GM23248 (cell line): Measurements from ENCODE around the gene TAPT1.

Experiments
- EZH2 ChIP-seq: fragments of 200-600 bp; sonication (generic); IDR thresholded peaks from 2 replicates; pipeline ENCODE4 v1.6.1; 2018; ENCODE audit warnings: antibody characterized with exemption, mild to moderate bottlenecking; ENCODE audit not compliant: insufficient read depth, poor library complexity, severe bottlenecking
- EZH2phosphoT487 ChIP-seq: fragments of 200-600 bp; sonication (generic); IDR thresholded peaks from 2 replicates; pipeline ENCODE4 v1.6.1; 2018; ENCODE audit warnings: antibody characterized with exemption, moderate library complexity, mild to moderate bottlenecking, low read depth; ENCODE audit not compliant: insufficient read depth

DNA sequence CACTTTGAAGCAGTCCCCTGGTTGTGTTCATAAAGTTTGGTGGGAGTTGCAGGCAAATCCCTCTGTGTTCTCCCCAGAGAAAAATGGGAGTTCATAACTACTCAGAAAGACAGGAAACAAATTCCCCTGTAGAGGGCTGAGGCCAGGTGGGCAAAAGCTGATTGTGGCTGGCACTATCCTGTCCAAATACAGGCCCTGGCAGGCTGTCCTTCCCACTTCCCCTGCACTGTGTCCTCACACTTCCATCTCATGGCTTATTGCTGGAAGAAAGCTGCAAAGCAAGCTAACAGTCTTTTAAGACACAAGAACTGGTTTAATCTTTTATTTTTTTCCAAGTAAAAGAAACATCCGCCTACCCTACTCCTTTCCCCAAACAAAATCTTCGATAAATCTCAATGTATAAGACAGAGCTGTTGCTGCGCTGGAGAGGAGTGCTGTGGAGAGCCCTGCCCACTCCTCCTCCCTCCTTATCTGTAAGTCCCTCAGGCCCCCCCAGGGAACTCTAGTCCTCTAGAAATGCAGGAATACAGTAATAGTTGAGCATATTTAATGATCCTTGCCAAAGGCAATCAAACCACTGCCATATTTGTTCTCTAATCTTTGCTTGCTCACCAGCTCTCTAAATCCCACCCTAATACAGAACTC lies 14.0 kb downstream of the TAPT1 start:
- no peak for TF ChIP-seq EZH2
- no peak for TF ChIP-seq EZH2phosphoT487
